ENCODE measurements around the gene CLPTM1L.

- TF ChIP-seq SP1 (IDR thresholded peaks at IDR 0.05) (no peak), ELF4 (IDR thresholded peaks at IDR 0.05) (no peak), SUZ12 (IDR thresholded peaks at IDR 0.05) (no peak), BHLHE40 (IDR thresholded peaks at IDR 0.05; ENCODE audit: borderline replicate concordance) (no peak), FOXM1 (IDR thresholded peaks at IDR 0.05; ENCODE audit: borderline replicate concordance) (no peak), FOXK2 (IDR thresholded peaks at IDR 0.05) (no peak), CTBP1 (IDR thresholded peaks at IDR 0.05; ENCODE audit: borderline replicate concordance) (no peak), FOXA1 (IDR thresholded peaks at IDR 0.05) (no peak), ARNT (IDR thresholded peaks at IDR 0.05) (no peak), HDGF (IDR thresholded peaks at IDR 0.05; ENCODE audit: borderline replicate concordance) (no peak), ZNF384 (IDR thresholded peaks at IDR 0.05) (no peak)
- TF ChIP-seq, protein P1, sequence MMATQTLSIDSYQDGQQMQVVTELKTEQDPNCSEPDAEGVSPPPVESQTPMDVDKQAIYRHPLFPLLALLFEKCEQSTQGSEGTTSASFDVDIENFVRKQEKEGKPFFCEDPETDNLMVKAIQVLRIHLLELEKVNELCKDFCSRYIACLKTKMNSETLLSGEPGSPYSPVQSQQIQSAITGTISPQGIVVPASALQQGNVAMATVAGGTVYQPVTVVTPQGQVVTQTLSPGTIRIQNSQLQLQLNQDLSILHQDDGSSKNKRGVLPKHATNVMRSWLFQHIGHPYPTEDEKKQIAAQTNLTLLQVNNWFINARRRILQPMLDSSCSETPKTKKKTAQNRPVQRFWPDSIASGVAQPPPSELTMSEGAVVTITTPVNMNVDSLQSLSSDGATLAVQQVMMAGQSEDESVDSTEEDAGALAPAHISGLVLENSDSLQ (IDR thresholded peaks at IDR 0.05), result no peak
Observed at GRCh38 chr5:1336106-1336561, 8.8 kb downstream of the CLPTM1L start.

Measured in HEK293T (cell line).